HepG2 (cell line): Measurements from ENCODE around the gene ARHGAP5. TPM values are rescaled to one million over a fixed set of nuclear protein-coding genes. Genes with fewer than 3 reads are reported as not detected.

Experiments
- CREBL2 ChIP-seq: sonication (generic); formaldehyde crosslinking; IDR thresholded peaks from 2 replicates; pipeline ENCODE4 v1.8.1; 2023; ENCODE audit warnings: missing genetic modification reagents, mild to moderate bottlenecking, borderline replicate concordance
- CSRNP1 ChIP-seq: sonication (generic); formaldehyde crosslinking; IDR thresholded peaks from 2 replicates; pipeline ENCODE4 v1.8.1; 2023; ENCODE audit warnings: mild to moderate bottlenecking, missing genetic modification reagents
- FOSL1 ChIP-seq: sonication (generic); formaldehyde crosslinking; IDR thresholded peaks from 2 replicates; pipeline ENCODE4 v1.9.0; 2021; ENCODE audit warnings: missing genetic modification reagents, borderline replicate concordance
- HMGA1 ChIP-seq: sonication (generic); formaldehyde crosslinking; conservative IDR thresholded peaks from 2 replicates; pipeline ENCODE4 v1.4.0; 2020; ENCODE audit warnings: missing genetic modification reagents
- HOXA5 ChIP-seq: sonication (generic); formaldehyde crosslinking; IDR thresholded peaks from 2 replicates; pipeline ENCODE4 v1.4.0; 2020; ENCODE audit warnings: missing genetic modification reagents
- MAZ ChIP-seq, 2 experiments: sonication (generic) in 1 of 2; formaldehyde crosslinking in 1 of 2; IDR thresholded peaks; 2 replicates each; pipeline versions ENCODE4 v1.5.0 to v1.6.1; 2012 to 2020; ENCODE audit warnings: low read depth in 2 of 2, mild to moderate bottlenecking in 2 of 2, borderline replicate concordance in 1 of 2, improper control_type of control experiment in 1 of 2, low read length in 1 of 2, missing genetic modification reagents in 1 of 2, moderate library complexity in 1 of 2
- MEIS1 ChIP-seq: sonication (generic); formaldehyde crosslinking; IDR thresholded peaks from 2 replicates; pipeline ENCODE4 v1.9.0; 2021; ENCODE audit warnings: mild to moderate bottlenecking, missing genetic modification reagents, moderate library complexity, borderline replicate concordance
- NCOR1 ChIP-seq: fragments of 200-600 bp; sonication (generic); IDR thresholded peaks from 2 replicates; pipeline ENCODE4 v1.7.0; 2017; ENCODE audit warnings: antibody characterized with exemption, low read length, borderline replicate concordance
- PTBP1 ChIP-seq: fragments of 200-400 bp; formaldehyde crosslinking; IDR thresholded peaks from 2 replicates; pipeline ENCODE4 v1.6.1; 2018; ENCODE audit warnings: low read length, low read depth; ENCODE audit not compliant: poor library complexity, severe bottlenecking
- TEAD2 ChIP-seq: sonication (generic); formaldehyde crosslinking; IDR thresholded peaks from 2 replicates; pipeline ENCODE4 v1.9.0; 2021; ENCODE audit warnings: missing genetic modification reagents
- ZNF136 ChIP-seq: sonication (generic); formaldehyde crosslinking; IDR thresholded peaks from 2 replicates; pipeline ENCODE4 v1.8.1; 2022; ENCODE audit warnings: low read depth, mild to moderate bottlenecking, moderate library complexity, missing genetic modification reagents
- ZNF569 ChIP-seq: sonication (generic); formaldehyde crosslinking; IDR thresholded peaks from 2 replicates; pipeline ENCODE4 v1.5.0; 2020; ENCODE audit warnings: mild to moderate bottlenecking, missing genetic modification reagents, moderate library complexity, borderline replicate concordance
- ZNF724P ChIP-seq: sonication (generic); formaldehyde crosslinking; IDR thresholded peaks from 2 replicates; pipeline ENCODE4 v1.8.0; 2022; ENCODE audit warnings: missing genetic modification reagents, borderline replicate concordance
- ZSCAN25 ChIP-seq: sonication (generic); formaldehyde crosslinking; IDR thresholded peaks from 2 replicates; pipeline ENCODE4 v1.8.0; 2022; ENCODE audit warnings: mild to moderate bottlenecking, missing genetic modification reagents
- polyA plus RNA-seq, 8 experiments: library from polyadenylated mRNA; depleted of rRNA in 3 of 8; stranded (reverse) in 7 of 8; unstranded in 1 of 8; fragments of >200 nt; fragmentation: Illumina TruSeq in 4 of 8; extraction: Trizol in 4 of 8; gene quantifications; 2 replicates each; pipeline versions ENCODE4 v1.2.1 to v1.2.3, GENCODE V29; 2011 to 2016; ENCODE audit warnings: low read depth in 4 of 8, missing spikeins in 1 of 8, mixed read lengths in 1 of 8; ENCODE audit not compliant: insufficient read depth in 1 of 8
- total RNA-seq, 5 experiments: library from RNA; depleted of rRNA; stranded (reverse); fragments of >200 nt; fragmentation: Illumina TruSeq; extraction: Trizol; gene quantifications; 2 replicates each; pipeline ENCODE4 v1.2.3, GENCODE V29; 2016; ENCODE audit warnings: low read depth in 1 of 5
- TF ChIP-seq, protein P1 (sequence below): IDR thresholded peaks from 2 replicates; pipeline ENCODE4 v1.6.1; 2016; ENCODE audit warnings: low read depth, borderline replicate concordance
- TF ChIP-seq, protein P2 (sequence below): sonication (generic); formaldehyde crosslinking; conservative IDR thresholded peaks from 2 replicates; pipeline ENCODE4 v1.4.0; 2020; ENCODE audit warnings: missing genetic modification reagents
- TF ChIP-seq, protein P3 (sequence below): sonication (generic); formaldehyde crosslinking; IDR thresholded peaks from 2 replicates; pipeline ENCODE4 v1.9.0; 2021; ENCODE audit warnings: missing genetic modification reagents, mild to moderate bottlenecking, borderline replicate concordance
- TF ChIP-seq, protein P4 (sequence below): IDR thresholded peaks from 2 replicates; pipeline ENCODE4 v1.6.1; 2016; ENCODE audit warnings: missing compliant biosample characterization, missing genetic modification reagents, borderline replicate concordance
- TF ChIP-seq, protein P5 (sequence below): IDR thresholded peaks from 2 replicates; pipeline ENCODE4 v1.6.1; 2012; ENCODE audit warnings: inconsistent platforms

Gene ARHGAP5
- total and polyA plus RNA-seq, 2 of the 13 experiments (the other 11 are each of a cell fraction or from before 2014, with no cell fraction given): 33.7 to 144 TPM

- TF ChIP-seq CREBL2 (CRISPR knock-in tag): peak; percentile 80; the same call in 1 of the 2 replicates
- TF ChIP-seq, protein P1, sequence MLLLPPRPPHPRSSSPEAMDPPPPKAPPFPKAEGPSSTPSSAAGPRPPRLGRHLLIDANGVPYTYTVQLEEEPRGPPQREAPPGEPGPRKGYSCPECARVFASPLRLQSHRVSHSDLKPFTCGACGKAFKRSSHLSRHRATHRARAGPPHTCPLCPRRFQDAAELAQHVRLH (CRISPR knock-in tag): no peak
- peak; percentile 96 for TF ChIP-seq ZSCAN25
- TF ChIP-seq MEIS1 (CRISPR knock-in tag): peak; percentile 70; the same call in 1 of the 2 replicates
- no peak for TF ChIP-seq ZNF724P
- TF ChIP-seq NCOR1: peak; percentile 62; the same call in 1 of the 2 replicates
- 0 out of 2 replicates have a peak, but pooled peaks have one; percentile 17 for TF ChIP-seq ZNF569 (CRISPR knock-in tag)
- no peak for TF ChIP-seq HMGA1 (CRISPR knock-in tag)
- TF ChIP-seq, protein P2, sequence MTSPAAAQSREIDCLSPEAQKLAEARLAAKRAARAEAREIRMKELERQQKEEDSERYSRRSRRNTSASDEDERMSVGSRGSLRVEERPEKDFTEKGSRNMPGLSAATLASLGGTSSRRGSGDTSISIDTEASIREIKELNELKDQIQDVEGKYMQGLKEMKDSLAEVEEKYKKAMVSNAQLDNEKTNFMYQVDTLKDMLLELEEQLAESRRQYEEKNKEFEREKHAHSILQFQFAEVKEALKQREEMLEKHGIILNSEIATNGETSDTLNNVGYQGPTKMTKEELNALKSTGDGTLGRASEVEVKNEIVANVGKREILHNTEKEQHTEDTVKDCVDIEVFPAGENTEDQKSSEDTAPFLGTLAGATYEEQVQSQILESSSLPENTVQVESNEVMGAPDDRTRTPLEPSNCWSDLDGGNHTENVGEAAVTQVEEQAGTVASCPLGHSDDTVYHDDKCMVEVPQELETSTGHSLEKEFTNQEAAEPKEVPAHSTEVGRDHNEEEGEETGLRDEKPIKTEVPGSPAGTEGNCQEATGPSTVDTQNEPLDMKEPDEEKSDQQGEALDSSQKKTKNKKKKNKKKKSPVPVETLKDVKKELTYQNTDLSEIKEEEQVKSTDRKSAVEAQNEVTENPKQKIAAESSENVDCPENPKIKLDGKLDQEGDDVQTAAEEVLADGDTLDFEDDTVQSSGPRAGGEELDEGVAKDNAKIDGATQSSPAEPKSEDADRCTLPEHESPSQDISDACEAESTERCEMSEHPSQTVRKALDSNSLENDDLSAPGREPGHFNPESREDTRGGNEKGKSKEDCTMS (CRISPR knock-in tag): no peak
- TF ChIP-seq HOXA5 (CRISPR knock-in tag): no peak
- 0 out of 2 replicates have a peak, but pooled peaks have one; percentile 88 for TF ChIP-seq ZNF136 (CRISPR knock-in tag)
- TF ChIP-seq MAZ (IDR thresholded peaks at IDR 0.05; ENCODE audit: borderline replicate concordance, low read depth, low read length): peak; percentile 100
- peak; percentile 98 for TF ChIP-seq MAZ (CRISPR knock-in tag; IDR thresholded peaks at IDR 0.05; ENCODE audit: low read depth)
- TF ChIP-seq TEAD2: no peak
- no peak; the same call in 1 of the 2 replicates for TF ChIP-seq FOSL1 (CRISPR knock-in tag)
- TF ChIP-seq, protein P3, sequence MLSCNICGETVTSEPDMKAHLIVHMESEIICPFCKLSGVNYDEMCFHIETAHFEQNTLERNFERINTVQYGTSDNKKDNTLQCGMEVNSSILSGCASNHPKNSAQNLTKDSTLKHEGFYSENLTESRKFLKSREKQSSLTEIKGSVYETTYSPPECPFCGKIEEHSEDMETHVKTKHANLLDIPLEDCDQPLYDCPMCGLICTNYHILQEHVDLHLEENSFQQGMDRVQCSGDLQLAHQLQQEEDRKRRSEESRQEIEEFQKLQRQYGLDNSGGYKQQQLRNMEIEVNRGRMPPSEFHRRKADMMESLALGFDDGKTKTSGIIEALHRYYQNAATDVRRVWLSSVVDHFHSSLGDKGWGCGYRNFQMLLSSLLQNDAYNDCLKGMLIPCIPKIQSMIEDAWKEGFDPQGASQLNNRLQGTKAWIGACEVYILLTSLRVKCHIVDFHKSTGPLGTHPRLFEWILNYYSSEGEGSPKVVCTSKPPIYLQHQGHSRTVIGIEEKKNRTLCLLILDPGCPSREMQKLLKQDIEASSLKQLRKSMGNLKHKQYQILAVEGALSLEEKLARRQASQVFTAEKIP: no peak
- TF ChIP-seq PTBP1: peak; percentile 26
- TF ChIP-seq, protein P4, sequence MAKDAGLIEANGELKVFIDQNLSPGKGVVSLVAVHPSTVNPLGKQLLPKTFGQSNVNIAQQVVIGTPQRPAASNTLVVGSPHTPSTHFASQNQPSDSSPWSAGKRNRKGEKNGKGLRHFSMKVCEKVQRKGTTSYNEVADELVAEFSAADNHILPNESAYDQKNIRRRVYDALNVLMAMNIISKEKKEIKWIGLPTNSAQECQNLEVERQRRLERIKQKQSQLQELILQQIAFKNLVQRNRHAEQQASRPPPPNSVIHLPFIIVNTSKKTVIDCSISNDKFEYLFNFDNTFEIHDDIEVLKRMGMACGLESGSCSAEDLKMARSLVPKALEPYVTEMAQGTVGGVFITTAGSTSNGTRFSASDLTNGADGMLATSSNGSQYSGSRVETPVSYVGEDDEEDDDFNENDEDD: peak; percentile 82
- TF ChIP-seq CSRNP1 (CRISPR knock-in tag): peak; percentile 12; the same call in 1 of the 2 replicates
- TF ChIP-seq, protein P5, sequence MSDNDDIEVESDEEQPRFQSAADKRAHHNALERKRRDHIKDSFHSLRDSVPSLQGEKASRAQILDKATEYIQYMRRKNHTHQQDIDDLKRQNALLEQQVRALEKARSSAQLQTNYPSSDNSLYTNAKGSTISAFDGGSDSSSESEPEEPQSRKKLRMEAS: no peak
These were observed 625 bp upstream of the ARHGAP5 start (continued) for GRCh38 chr14:32076278-32077080.
